Stimulated activated CD4-positive, alpha-beta T cell treated with anti-CD3 and anti-CD28 coated beads, Interleukin-1b, Interleukin-23, amount 100 ng/mL, for 48 hours (primary cell): ENCODE results near the gene MYOM3.

ENCODE experiments used
- DNase-seq: peaks from one replicate; pipeline ENCODE4 v3.0.0-alpha.2; 2020

Gene MYOM3

GRCh38 chr1:24113641-24114033 is 1.7 kb upstream of the MYOM3 start:
- no peak for DNase-seq

GRCh38 chr1:24111262-24111995 is 506 bp downstream of the MYOM3 start:
- no peak for DNase-seq

GRCh38 chr1:24110642-24111261 is 1.2 kb downstream of the MYOM3 start:
- DNase-seq: no peak

GRCh38 chr1:24109686-24110475 is 2.1 kb downstream of the MYOM3 start:
- DNase-seq: no peak

- DNase-seq: no peak
Observed at GRCh38 chr1:24109166-24109483, 2.8 kb downstream of the MYOM3 start.

GRCh38 chr1:24108334-24109165 is 3.4 kb downstream of the MYOM3 start:
- no peak for DNase-seq

GRCh38 chr1:24107462-24108138 is 4.3 kb downstream of the MYOM3 start:
- no peak for DNase-seq

GRCh38 chr1:24105368-24106160 is 6.4 kb downstream of the MYOM3 start:
- no peak for DNase-seq

GRCh38 chr1:24104854-24105253 is 7.1 kb downstream of the MYOM3 start:
- no peak for DNase-seq

- DNase-seq: no peak
Observed at GRCh38 chr1:24103879-24104278, 8.1 kb downstream of the MYOM3 start.

GRCh38 chr1:24103408-24103807 is 8.5 kb downstream of the MYOM3 start:
- DNase-seq: no peak

- no peak for DNase-seq
Observed at GRCh38 chr1:24102961-24103360, 9.0 kb downstream of the MYOM3 start.

GRCh38 chr1:24101796-24102586 is 9.9 kb downstream of the MYOM3 start:
- DNase-seq: no peak

GRCh38 chr1:24100945-24101737 is 10.8 kb downstream of the MYOM3 start:
- DNase-seq: no peak

- DNase-seq: no peak
Observed at GRCh38 chr1:24098943-24099638, 12.8 kb downstream of the MYOM3 start.

- DNase-seq: no peak
Observed at GRCh38 chr1:24098102-24098501, 13.8 kb downstream of the MYOM3 start.

GRCh38 chr1:24097663-24098062 is 14.3 kb downstream of the MYOM3 start:
- DNase-seq: no peak

- DNase-seq: no peak
Observed at GRCh38 chr1:24096739-24097103, 15.2 kb downstream of the MYOM3 start.

- DNase-seq: no peak
Observed at GRCh38 chr1:24096009-24096738, 15.8 kb downstream of the MYOM3 start.
